Left hindlimb (tissue), 1 donor: ENCODE measurements around the gene DMC1.
A peak's percentile ranks its signal among the peaks of the same experiment; 100 is the strongest.
"Not testable (repeated sequence)": the region's sequence is repeated elsewhere in the genome, so short reads cannot be mapped to it uniquely, and the experiment has no call there.

Experiments used
- DNase-seq: peaks from one replicate; pipeline ENCODE4 v3.0.0-alpha.2; 2018

DMC1 gene

GRCh38 chr22:38569972-38570778, at the start of gene DMC1:
TSS of gene DMC1 (minus strand) at chr22:38570183. CDS start at chr22:38568256, 1,927 bp downstream.
- peak; percentile 97 for DNase-seq

- no peak for DNase-seq
These were observed 48.7 kb upstream of the DMC1 start for GRCh38 chr22:38618682-38619081.

- DNase-seq, result no peak
These were observed 48.3 kb upstream of the DMC1 start for GRCh38 chr22:38618258-38618657.

- not testable (repeated sequence) for DNase-seq
These were observed 45.1 kb upstream of the DMC1 start for GRCh38 chr22:38615064-38615405.

GRCh38 chr22:38614332-38615063, 44.5 kb upstream of the DMC1 start:
- no peak for DNase-seq

- no peak for DNase-seq
These were observed 43.6 kb upstream of the DMC1 start for GRCh38 chr22:38613588-38613987.

GRCh38 chr22:38612217-38613006, 42.4 kb upstream of the DMC1 start:
- no peak for DNase-seq

GRCh38 chr22:38611559-38611958, 41.6 kb upstream of the DMC1 start:
- no peak for DNase-seq

- DNase-seq, result no peak
These were observed 40.3 kb upstream of the DMC1 start for GRCh38 chr22:38610234-38610633.

GRCh38 chr22:38608992-38609750, 39.2 kb upstream of the DMC1 start:
- no peak for DNase-seq

- DNase-seq, result no peak
These were observed 37.7 kb upstream of the DMC1 start for GRCh38 chr22:38607680-38608079.

- DNase-seq, result no peak
These were observed 32.2 kb upstream of the DMC1 start for GRCh38 chr22:38602166-38602565.

GRCh38 chr22:38601221-38601764, 31.3 kb upstream of the DMC1 start:
- no peak for DNase-seq

- DNase-seq, result no peak
These were observed 29.5 kb upstream of the DMC1 start for GRCh38 chr22:38599466-38599865.

- not testable (repeated sequence) for DNase-seq
These were observed 12.9 kb upstream of the DMC1 start for GRCh38 chr22:38582923-38583322.

GRCh38 chr22:38578505-38578904, 8.5 kb upstream of the DMC1 start:
- no peak for DNase-seq

- no peak for DNase-seq
These were observed 2.1 kb upstream of the DMC1 start for GRCh38 chr22:38572065-38572464.

GRCh38 chr22:38570779-38571364, 889 bp upstream of the DMC1 start:
- DNase-seq, result no peak

- DNase-seq, result no peak
These were observed 607 bp downstream of the DMC1 start for GRCh38 chr22:38569181-38569971.

GRCh38 chr22:38567531-38568285, 2.3 kb downstream of the DMC1 start:
- DNase-seq, result no peak
